IMR-90 (cell line): ENCODE measurements around the gene MOB1A. TPM values are rescaled to one million over a fixed set of nuclear protein-coding genes. Genes with fewer than 3 reads are reported as not detected.

ENCODE experiments used
- ATAC-seq: fragments of 200-7000 bp; cut with Tn5 transposase; 2 replicates; pipeline ENCODE4 v1.9.1; 2020; ENCODE audit warnings: low read depth, mild to moderate bottlenecking, moderate library complexity
- BruUV-seq: library from RNA; stranded (reverse); fragments of 400-500 nt; replicated peaks from 2 replicates; lab custom pipeline; 2021; lab: Mats Ljungman, UMichigan
- CTCF ChIA-PET: fragments of 300-600 bp; formaldehyde crosslinking; extraction: SDS; loops from one replicate; lab custom pipeline; 2021; ENCODE audit warnings: antibody characterized with exemption; lab: Yijun Ruan, JAX
- POLR2A ChIA-PET: fragments of 300-600 bp; sonication (Branson Sonifier 250); formaldehyde crosslinking; loops from one replicate; lab custom pipeline; 2022; ENCODE audit warnings: antibody characterized with exemption; ENCODE audit not compliant: unreplicated experiment; lab: Charles Lee
- DNase-seq: peaks from one replicate; pipeline ENCODE4 v3.0.0; 2013
- H2AFZ ChIP-seq: replicated peaks from 2 replicates; pipeline ENCODE3; 2013; ENCODE audit warnings: low read length, mild to moderate bottlenecking; ENCODE audit not compliant: poor library complexity
- H2AK5ac ChIP-seq: 2 replicates; pipeline ENCODE4 v1.6.1; 2013; ENCODE audit warnings: low read depth, low read length, inconsistent platforms
- H2AK9ac ChIP-seq: replicated peaks from 2 replicates; pipeline ENCODE3; 2013; ENCODE audit warnings: mild to moderate bottlenecking, low read depth, low read length, moderate library complexity; ENCODE audit not compliant: poor library complexity
- H2BK120ac ChIP-seq: 2 replicates; pipeline ENCODE4 v1.6.1; 2013; ENCODE audit warnings: low read depth, low read length, inconsistent platforms
- H2BK15ac ChIP-seq: 3 replicates; pipeline ENCODE4 v1.6.1; 2013; ENCODE audit warnings: low read depth, low read length, inconsistent platforms
- H2BK20ac ChIP-seq: 2 replicates; pipeline ENCODE4 v1.6.1; 2013; ENCODE audit warnings: low read depth, mild to moderate bottlenecking, inconsistent platforms, low read length, moderate library complexity
- H2BK5ac ChIP-seq: 2 replicates; pipeline ENCODE4 v1.6.1; 2013; ENCODE audit warnings: mild to moderate bottlenecking, low read depth, low read length, inconsistent platforms; ENCODE audit not compliant: poor library complexity, severe bottlenecking
- H3K14ac ChIP-seq: replicated peaks from 2 replicates; pipeline ENCODE4 v1.6.1; 2013; ENCODE audit warnings: low read depth, low read length, inconsistent platforms
- H3K18ac ChIP-seq: 2 replicates; pipeline ENCODE4 v1.6.1; 2013; ENCODE audit warnings: low read depth, low read length, control low read depth
- H3K23ac ChIP-seq: 2 replicates; pipeline ENCODE4 v1.6.1; 2013; ENCODE audit warnings: low read depth, low read length, inconsistent platforms
- H3K27ac ChIP-seq: 2 replicates; pipeline ENCODE4 v1.5.1; 2013; ENCODE audit warnings: mild to moderate bottlenecking, control low read depth, low read length; ENCODE audit not compliant: insufficient read depth
- H3K27me3 ChIP-seq: 2 replicates; pipeline ENCODE4 v1.6.1; 2013; ENCODE audit warnings: low read length; ENCODE audit not compliant: control insufficient read depth, insufficient read depth
- H3K36me3 ChIP-seq: 2 replicates; pipeline ENCODE4 v1.6.1; 2013; ENCODE audit warnings: low read length, mixed read lengths; ENCODE audit not compliant: control insufficient read depth, insufficient read depth
- H3K4ac ChIP-seq: 2 replicates; pipeline ENCODE4 v1.6.1; 2013; ENCODE audit warnings: low read depth, low read length, inconsistent platforms
- H3K4me1 ChIP-seq: 2 replicates; pipeline ENCODE4 v1.6.1; 2013; ENCODE audit warnings: low read length, mixed read lengths; ENCODE audit not compliant: control insufficient read depth, insufficient read depth
- H3K4me2 ChIP-seq: 2 replicates; pipeline ENCODE4 v1.6.1; 2013; ENCODE audit warnings: low read depth, mild to moderate bottlenecking, control low read depth, low read length, moderate library complexity
- H3K4me3 ChIP-seq: 2 replicates; pipeline ENCODE4 v1.5.1; 2013; ENCODE audit warnings: low read depth, mild to moderate bottlenecking, control low read depth, low read length, moderate library complexity; ENCODE audit not compliant: insufficient read depth
- H3K56ac ChIP-seq: 2 replicates; pipeline ENCODE4 v1.6.1; 2013; ENCODE audit warnings: low read length, inconsistent platforms; ENCODE audit not compliant: insufficient read depth; ENCODE audit errors: extremely low read depth
- H3K79me1 ChIP-seq, 2 experiments: 2 replicates each; pipeline ENCODE4 v1.6.1; 2013; ENCODE audit warnings: low read length in 2 of 2, inconsistent platforms in 1 of 2, low read depth in 1 of 2
- H3K9ac ChIP-seq: 2 replicates; pipeline ENCODE4 v1.6.1; 2013; ENCODE audit warnings: low read depth, low read length, control low read depth
- H3K9me1 ChIP-seq: 2 replicates; pipeline ENCODE4 v1.6.1; 2013; ENCODE audit warnings: low read length, inconsistent platforms; ENCODE audit not compliant: insufficient read depth
- H3K9me3 ChIP-seq: 2 replicates; pipeline ENCODE4 v1.6.1; 2013; ENCODE audit warnings: low read length; ENCODE audit not compliant: control insufficient read depth, insufficient read depth
- H4K20me1 ChIP-seq: 2 replicates; pipeline ENCODE4 v1.6.1; 2013; ENCODE audit warnings: low read length, inconsistent platforms; ENCODE audit not compliant: insufficient read depth
- H4K5ac ChIP-seq: 2 replicates; pipeline ENCODE4 v1.6.1; 2013; ENCODE audit warnings: mild to moderate bottlenecking, low read depth, low read length, control low read depth
- H4K8ac ChIP-seq, 2 experiments: 2 replicates each; pipeline ENCODE4 v1.6.1; 2013; ENCODE audit warnings: low read depth in 2 of 2, low read length in 2 of 2, control low read depth in 1 of 2, inconsistent platforms in 1 of 2
- H4K91ac ChIP-seq: 2 replicates; pipeline ENCODE4 v1.6.1; 2013; ENCODE audit warnings: low read depth, low read length, inconsistent platforms; ENCODE audit not compliant: insufficient read depth
- BHLHE40 ChIP-seq: fragments of 150-350 bp; IDR thresholded peaks from 2 replicates; pipeline ENCODE4 v1.6.1; 2016; ENCODE audit warnings: mild to moderate bottlenecking, low read depth, low read length
- CEBPB ChIP-seq: IDR thresholded peaks from 2 replicates; pipeline ENCODE4 v1.6.1; 2012; ENCODE audit warnings: low read depth, low read length, improper control_type of control experiment
- CHD1 ChIP-seq: IDR thresholded peaks from 2 replicates; pipeline ENCODE4 v1.6.1; 2012; ENCODE audit warnings: low read depth, low read length, improper control_type of control experiment
- MAZ ChIP-seq: IDR thresholded peaks from 2 replicates; pipeline ENCODE4 v1.6.1; 2012; ENCODE audit warnings: low read depth, mild to moderate bottlenecking, low read length, improper control_type of control experiment, moderate library complexity, borderline replicate concordance
- NFE2L2 ChIP-seq: fragments of 150-350 bp; IDR thresholded peaks from 2 replicates; pipeline ENCODE4 v1.6.1; 2016; ENCODE audit warnings: low read depth, mild to moderate bottlenecking, low read length
- RAD21 ChIP-seq: IDR thresholded peaks from 2 replicates; pipeline ENCODE4 v1.6.1; 2012; ENCODE audit warnings: low read length, improper control_type of control experiment
- RFX5 ChIP-seq: IDR thresholded peaks from 2 replicates; pipeline ENCODE4 v1.8.0; 2012; ENCODE audit warnings: low read depth, mild to moderate bottlenecking, low read length, moderate library complexity
- SMC3 ChIP-seq: fragments of 150-350 bp; IDR thresholded peaks from 2 replicates; pipeline ENCODE4 v1.6.1; 2016; ENCODE audit warnings: low read depth, mild to moderate bottlenecking, antibody characterized with exemption, low read length, moderate library complexity
- WGBS, 2 experiments: methylation state at CpG; one replicate each; pipeline versions ENCODE4 v1.1.5 to v1.1.7; 2013; ENCODE audit warnings: missing lambda C conversion rate in 2 of 2; ENCODE audit not compliant: insufficient read length in 1 of 2; ENCODE audit errors: extremely low coverage in 2 of 2; 5-methylcytosine and 5-hydroxymethylcytosine counted together
- dilution Hi-C: fragments of 300-500 bp; cut with HindIII; formaldehyde crosslinking; loops from one replicate; pipeline ENCODE4 v1.14.3; 2018; ENCODE audit warnings: low sequenced_read_pairs; ENCODE audit not compliant: unreplicated experiment
- in situ Hi-C: fragments of 300-500 bp; cut with MboI; formaldehyde crosslinking; loops from 3 replicates; pipeline ENCODE4 v1.14.3; 2019; ENCODE audit warnings: low sequenced_read_pairs, inconsistent platforms, mixed read lengths
- intact Hi-C: fragments of 100-400 bp; cut with micrococcal nuclease; formaldehyde crosslinking; loops from 2 replicates; pipeline ENCODE4 v1.10.0; 2022
- polyA plus RNA-seq, 3 experiments: library from polyadenylated mRNA; depleted of rRNA; stranded (reverse); fragments of >200 nt; gene quantifications; 2 replicates each; pipeline ENCODE4 v1.2.3, GENCODE V29; 2012; ENCODE audit warnings: low replicate concordance in 1 of 3
- total RNA-seq: library from RNA; depleted of rRNA; stranded (reverse); fragments of >200 nt; gene quantifications from 2 replicates; pipeline ENCODE4 v1.2.3, GENCODE V29; 2012; rRNA removed
- TF ChIP-seq, protein P1 (sequence below): conservative IDR thresholded peaks from 2 replicates; pipeline ENCODE4 v1.5.1; 2012; ENCODE audit warnings: mild to moderate bottlenecking, low read depth, low read length, improper control_type of control experiment

Gene MOB1A
- total and polyA plus RNA-seq, 2 of the 4 experiments (the other 2 are of a cell fraction): 21.0 to 60.8 TPM

DNA sequence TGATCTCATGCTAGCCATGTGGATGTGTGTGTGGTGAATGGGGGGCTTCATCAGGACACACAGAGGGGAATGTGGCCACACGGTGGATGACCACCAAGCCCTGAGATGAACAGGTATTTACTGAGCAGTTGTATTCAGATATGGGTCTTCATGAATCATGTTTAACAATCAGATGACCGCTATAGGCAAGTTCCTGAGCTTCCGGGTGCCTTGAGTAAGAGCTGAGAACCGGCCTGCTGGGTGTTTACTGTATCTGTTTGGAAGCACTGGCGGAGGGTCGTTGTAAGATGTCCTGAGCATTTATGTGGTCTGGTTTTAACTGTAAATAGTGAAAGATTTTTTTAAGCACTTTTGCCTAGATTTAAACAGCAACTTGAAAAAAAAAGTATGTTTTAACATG is 74.9 kb downstream of the MOB1A start:
- in situ Hi-C loops: no loop called here
- H2BK15ac ChIP-seq: no peak overlapping the region
- intact Hi-C loops: no loop called here
- no peak overlapping the region for H2AK5ac ChIP-seq
- no peaks in the 10 kb centered on the region for H4K20me1 ChIP-seq
- H3K4me2 ChIP-seq: no peak overlapping the region
- H4K5ac ChIP-seq: no peak overlapping the region
- no peak overlapping the region for H2AK9ac ChIP-seq
- H3K27me3 ChIP-seq: no peaks in the 10 kb centered on the region
- no peak overlapping the region for H2BK20ac ChIP-seq
- no peak overlapping the region for H3K4ac ChIP-seq
- no peak overlapping the region for H2BK5ac ChIP-seq
- no peak overlapping the region for H3K27ac ChIP-seq
- ChIA-PET POLR2A (no interaction called here), CTCF (no interaction called here)
- H3K23ac ChIP-seq: no peak overlapping the region
- dilution Hi-C loops: loop anchor here (25.0 kb wide), 1 partner anchor 266 kb away; the partner anchor contains the start of gene STAMBP
- WGBS, 2 experiments: 86% methylated on average over 1 of the region's 6 CpGs; no CpG with 5 or more reads in 1 of the 2 experiments
- H4K91ac ChIP-seq: no peak overlapping the region
- BruUV-seq: no TSS peak
- H2BK120ac ChIP-seq: no peak overlapping the region
- H3K4me1 ChIP-seq: no peaks in the 10 kb centered on the region
- ATAC-seq (no peak), DNase-seq (no peak)
- no peak overlapping the region for H2AFZ ChIP-seq
- peaks cover 42% of the 10 kb centered on the region for H3K36me3 ChIP-seq
- TF ChIP-seq BHLHE40 (no peak), MAZ (no peak), RFX5 (no peak), CHD1 (no peak), CEBPB (no peak), NFE2L2 (no peak), RAD21 (no peak), SMC3 (no peak)
- TF ChIP-seq, protein P1, sequence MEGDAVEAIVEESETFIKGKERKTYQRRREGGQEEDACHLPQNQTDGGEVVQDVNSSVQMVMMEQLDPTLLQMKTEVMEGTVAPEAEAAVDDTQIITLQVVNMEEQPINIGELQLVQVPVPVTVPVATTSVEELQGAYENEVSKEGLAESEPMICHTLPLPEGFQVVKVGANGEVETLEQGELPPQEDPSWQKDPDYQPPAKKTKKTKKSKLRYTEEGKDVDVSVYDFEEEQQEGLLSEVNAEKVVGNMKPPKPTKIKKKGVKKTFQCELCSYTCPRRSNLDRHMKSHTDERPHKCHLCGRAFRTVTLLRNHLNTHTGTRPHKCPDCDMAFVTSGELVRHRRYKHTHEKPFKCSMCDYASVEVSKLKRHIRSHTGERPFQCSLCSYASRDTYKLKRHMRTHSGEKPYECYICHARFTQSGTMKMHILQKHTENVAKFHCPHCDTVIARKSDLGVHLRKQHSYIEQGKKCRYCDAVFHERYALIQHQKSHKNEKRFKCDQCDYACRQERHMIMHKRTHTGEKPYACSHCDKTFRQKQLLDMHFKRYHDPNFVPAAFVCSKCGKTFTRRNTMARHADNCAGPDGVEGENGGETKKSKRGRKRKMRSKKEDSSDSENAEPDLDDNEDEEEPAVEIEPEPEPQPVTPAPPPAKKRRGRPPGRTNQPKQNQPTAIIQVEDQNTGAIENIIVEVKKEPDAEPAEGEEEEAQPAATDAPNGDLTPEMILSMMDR: no peak
- no peak overlapping the region for H3K9ac ChIP-seq
- 0 out of 4 replicates have a peak, but pooled peaks cover 0 to 1% of the 10 kb centered on the region in 2 experiments for H3K79me1 ChIP-seq
- H4K8ac ChIP-seq: no peak overlapping the region
- no peak overlapping the region for H3K56ac ChIP-seq
- no peaks in the 10 kb centered on the region for H3K9me1 ChIP-seq
- no peak overlapping the region for H3K18ac ChIP-seq
- no peak overlapping the region for H3K14ac ChIP-seq
- no peaks in the 10 kb centered on the region for H3K9me3 ChIP-seq
- no peak overlapping the region for H3K4me3 ChIP-seq

Other genes starting within 250 kb of the MOB1A start
- 1.6 and 1.7 TPM in 2 replicates for gene TET3, start 194.0 kb downstream of the MOB1A start, total RNA-seq
- gene TET3, start 194.0 kb downstream of the MOB1A start, polyA plus RNA-seq (2012; rRNA removed): 1.8 TPM in 2 replicates
- 13.3 and 36.4 TPM in 2 replicates for gene BOLA3, start 31.0 kb downstream of the MOB1A start, total RNA-seq
- 39.5 and 46.5 TPM in 2 replicates for gene BOLA3, start 31.0 kb downstream of the MOB1A start, polyA plus RNA-seq (2012; rRNA removed)
- 122 and 136 TPM in 2 replicates for gene MTHFD2, start 19.7 kb upstream of the MOB1A start, total RNA-seq
- 53.5 and 66.8 TPM in 2 replicates for gene MTHFD2, start 19.7 kb upstream of the MOB1A start, polyA plus RNA-seq (2012; rRNA removed)
- gene SLC4A5, start 164.5 kb upstream of the MOB1A start, total RNA-seq: 0.18 TPM in 1 of 2 replicates, not detected in the other
- gene SLC4A5, start 164.5 kb upstream of the MOB1A start, polyA plus RNA-seq (2012; rRNA removed): 0.20 and 0.22 TPM in 2 replicates
- gene DCTN1, start 201.4 kb upstream of the MOB1A start, total RNA-seq: 204 and 229 TPM in 2 replicates
- gene DCTN1, start 201.4 kb upstream of the MOB1A start, polyA plus RNA-seq (2012; rRNA removed): 136 and 149 TPM in 2 replicates
- under 0.01 and 0.18 TPM in 2 replicates for gene C2orf81, start 242.7 kb upstream of the MOB1A start, total RNA-seq
- 0.26 and 0.74 TPM in 2 replicates for gene C2orf81, start 242.7 kb upstream of the MOB1A start, polyA plus RNA-seq (2012; rRNA removed)
- gene WDR54, start 242.9 kb upstream of the MOB1A start, total RNA-seq: 43.6 and 57.2 TPM in 2 replicates
- gene WDR54, start 242.9 kb upstream of the MOB1A start, polyA plus RNA-seq (2012; rRNA removed): 47.2 and 47.9 TPM in 2 replicates